ENCODE results near the gene YAE1.

Gene YAE1

GRCh38 chr7:39557222-39557621 is 9.0 kb upstream of the YAE1 start:
- DNase-seq (ENCODE audit: low read depth), result no peak

- DNase-seq (ENCODE audit: low read depth), result no peak
These were observed 8.3 kb upstream of the YAE1 start for GRCh38 chr7:39557911-39558310.

- DNase-seq (ENCODE audit: low read depth), result no peak
These were observed 5.8 kb upstream of the YAE1 start for GRCh38 chr7:39560408-39560807.

DNA sequence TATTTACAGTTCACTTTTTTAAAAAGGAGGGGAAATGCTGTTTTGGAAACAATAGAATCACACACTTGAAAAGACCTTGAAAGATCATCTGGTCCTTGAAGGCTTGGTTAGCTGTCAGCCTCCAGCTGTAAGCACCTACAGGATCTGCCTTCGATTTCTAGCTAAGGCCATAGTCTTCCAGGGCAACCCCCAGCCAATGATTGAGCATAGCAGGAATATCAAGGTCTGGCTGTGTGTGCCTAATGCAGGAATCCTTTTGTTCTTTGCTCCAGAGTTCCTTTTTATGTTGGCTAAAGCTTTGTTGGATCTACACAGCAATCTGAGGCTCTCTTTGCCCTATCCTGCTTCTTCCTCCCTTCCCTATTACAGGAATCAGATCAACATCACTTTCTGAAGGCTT is 5.2 kb upstream of the YAE1 start:
- no peak for DNase-seq (ENCODE audit: low read depth)

DNA sequence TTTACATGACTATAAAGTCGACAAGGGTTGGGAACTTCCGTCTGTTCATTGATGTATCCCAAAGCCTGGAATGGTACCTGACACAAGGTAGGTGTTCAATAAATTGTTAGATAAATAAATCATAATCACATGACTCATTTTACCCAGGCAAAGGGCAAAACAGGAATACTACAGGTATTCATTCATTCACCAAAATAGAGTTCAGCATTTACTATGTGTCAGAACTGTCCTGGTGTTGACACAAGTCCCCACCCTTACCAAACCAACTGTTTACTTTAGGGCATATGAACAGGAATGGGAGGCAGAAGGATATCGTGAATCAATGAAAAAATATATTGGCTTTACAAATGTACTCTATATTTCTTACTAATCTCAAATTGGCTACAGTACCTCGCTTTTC is 666 bp upstream of the YAE1 start:
- DNase-seq (ENCODE audit: low read depth), result no peak

DNA sequence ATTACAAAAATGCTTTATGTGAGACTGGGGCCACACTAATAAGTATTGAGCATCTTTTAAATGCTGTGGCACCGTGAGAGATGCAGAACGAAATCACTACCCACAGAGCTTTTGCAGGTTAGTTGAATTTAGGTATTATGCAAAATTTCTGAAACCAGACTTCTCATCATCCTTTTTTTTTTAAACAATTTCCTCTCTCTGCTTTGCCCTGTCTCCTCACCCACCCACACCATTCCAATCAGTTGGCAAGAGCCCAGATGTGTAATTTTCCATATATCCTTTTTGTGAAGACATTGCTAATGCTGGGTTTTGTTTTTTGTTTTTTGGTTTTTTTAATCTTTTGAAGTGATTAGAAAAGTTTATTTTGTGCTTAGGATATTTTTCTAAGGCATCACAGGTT is 1.1 kb downstream of the YAE1 start:
- no peak for DNase-seq (ENCODE audit: low read depth)

- no peak for DNase-seq (ENCODE audit: low read depth)
These were observed 8.6 kb downstream of the YAE1 start for GRCh38 chr7:39574673-39575349.

DNA sequence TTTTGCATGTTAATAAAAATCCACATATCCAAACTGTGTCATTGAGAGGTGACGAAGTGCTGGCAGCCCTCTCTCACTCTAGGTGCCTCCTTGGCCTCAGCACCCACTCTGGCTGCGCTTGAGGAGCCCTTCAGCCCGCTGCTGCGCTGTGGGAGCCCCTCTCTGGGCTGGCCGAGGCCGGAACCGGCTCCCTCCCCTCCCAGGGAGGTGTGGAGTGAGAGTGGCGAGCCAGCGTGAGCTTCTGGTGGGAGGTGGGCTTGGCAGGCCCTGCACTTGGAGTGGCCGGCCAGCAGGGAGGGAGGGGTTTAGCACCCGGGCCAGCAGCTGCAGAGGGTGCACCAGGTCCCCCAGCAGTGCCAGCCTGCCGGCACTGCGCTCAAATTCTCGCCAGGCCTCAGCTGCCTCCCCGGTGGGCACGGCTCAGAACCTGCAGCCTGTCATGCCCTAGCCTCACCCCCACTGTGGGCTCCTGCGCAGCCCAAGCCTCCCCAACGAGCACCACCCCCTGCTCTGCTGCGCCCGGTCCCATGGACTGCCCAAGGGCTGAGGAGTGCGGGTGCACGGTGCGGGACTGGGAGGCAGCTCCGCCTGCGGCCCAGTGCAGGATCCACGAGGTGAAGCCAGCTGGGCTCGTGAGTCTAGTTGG is 11.1 kb downstream of the YAE1 start:
- DNase-seq (ENCODE audit: low read depth), result no peak

GRCh38 chr7:39580149-39580874 is 14.1 kb downstream of the YAE1 start:
- peak; percentile 91 for DNase-seq (ENCODE audit: low read depth)

- no peak for DNase-seq (ENCODE audit: low read depth)
These were observed 16.3 kb downstream of the YAE1 start for GRCh38 chr7:39582536-39582935.

GRCh38 chr7:39583539-39583938 is 17.3 kb downstream of the YAE1 start:
- DNase-seq (ENCODE audit: low read depth), result no peak

GRCh38 chr7:39587393-39587792 is 21.2 kb downstream of the YAE1 start:
- DNase-seq (ENCODE audit: low read depth), result no peak

- no peak for DNase-seq (ENCODE audit: low read depth)
These were observed 22.2 kb downstream of the YAE1 start for GRCh38 chr7:39588416-39588815.

GRCh38 chr7:39589323-39590111 is 23.3 kb downstream of the YAE1 start:
- DNase-seq (ENCODE audit: low read depth), result peak; percentile 91

- peak; percentile 39 for DNase-seq (ENCODE audit: low read depth)
These were observed 26.4 kb downstream of the YAE1 start for GRCh38 chr7:39592586-39592985.

DNA sequence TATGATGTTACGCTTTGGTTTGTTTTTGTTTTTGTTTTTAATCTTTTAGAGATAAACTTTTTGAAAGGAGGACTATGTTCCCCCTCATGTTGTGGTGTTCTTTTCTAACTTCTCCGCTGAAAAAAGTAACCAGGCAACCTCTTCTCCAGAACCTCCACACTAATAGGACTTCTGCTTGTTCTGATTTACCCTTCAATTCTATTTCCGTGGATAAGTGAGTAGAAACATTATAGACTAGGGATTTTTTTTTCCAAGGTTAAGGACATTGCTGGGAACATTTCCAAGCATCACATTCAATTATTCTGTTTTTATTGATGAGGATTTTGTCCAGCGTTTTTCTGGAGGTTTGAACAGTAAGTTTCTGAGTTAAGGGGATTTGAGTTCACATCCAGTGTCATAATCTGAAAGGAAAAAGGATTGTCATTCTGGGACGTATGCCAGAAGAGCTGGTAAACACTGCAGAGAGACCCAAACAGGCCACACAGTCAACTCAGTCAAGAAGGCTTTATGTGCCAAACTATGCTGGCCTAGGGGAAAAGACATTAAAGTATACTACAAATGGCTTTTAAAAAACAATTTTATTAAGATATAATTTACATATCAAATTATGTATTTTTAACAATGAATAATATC is 28.9 kb downstream of the YAE1 start:
- peak; percentile 27 for DNase-seq (ENCODE audit: low read depth)

DNA sequence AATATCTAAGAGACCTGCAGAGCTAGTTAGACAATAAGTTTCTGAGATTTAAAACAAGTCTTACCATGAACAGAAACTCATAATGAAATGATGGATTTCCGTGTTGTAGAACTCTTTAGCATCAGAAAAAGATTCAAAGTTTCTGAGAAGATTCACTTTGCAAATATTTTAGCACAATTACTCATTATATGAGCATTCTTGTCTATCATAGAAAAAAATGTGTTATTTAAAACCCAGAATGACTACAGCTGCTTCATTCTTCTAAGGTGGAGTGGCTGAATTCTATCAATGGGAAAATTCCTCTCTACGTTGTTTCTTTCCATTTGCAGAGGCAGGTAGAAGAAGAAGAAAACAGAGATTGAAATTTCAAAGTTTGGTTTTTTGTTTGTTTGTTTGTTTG is 36.1 kb downstream of the YAE1 start:
- DNase-seq (ENCODE audit: low read depth), result no peak

DNA sequence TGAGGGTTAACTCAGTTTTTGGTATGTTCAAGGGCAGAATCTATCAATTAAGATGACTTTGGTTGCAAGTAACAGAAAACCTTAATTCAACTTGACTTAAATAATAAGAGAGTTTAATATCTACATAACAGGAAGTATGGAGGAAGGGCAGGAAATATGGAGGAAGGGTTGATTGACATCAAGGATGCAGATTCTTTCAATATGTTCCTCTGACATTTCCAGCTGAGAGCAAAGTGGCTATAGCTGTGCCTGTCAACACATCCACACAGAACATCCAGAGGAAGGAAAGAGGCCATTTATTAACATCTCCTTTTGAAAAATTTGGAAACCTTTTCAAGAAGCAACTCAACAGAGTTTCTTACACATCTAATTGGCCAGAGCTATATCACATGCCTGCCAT is 37.7 kb downstream of the YAE1 start:
- DNase-seq (ENCODE audit: low read depth), result no peak

GRCh38 chr7:39605087-39605486 is 38.9 kb downstream of the YAE1 start:
- no peak for DNase-seq (ENCODE audit: low read depth)

DNA sequence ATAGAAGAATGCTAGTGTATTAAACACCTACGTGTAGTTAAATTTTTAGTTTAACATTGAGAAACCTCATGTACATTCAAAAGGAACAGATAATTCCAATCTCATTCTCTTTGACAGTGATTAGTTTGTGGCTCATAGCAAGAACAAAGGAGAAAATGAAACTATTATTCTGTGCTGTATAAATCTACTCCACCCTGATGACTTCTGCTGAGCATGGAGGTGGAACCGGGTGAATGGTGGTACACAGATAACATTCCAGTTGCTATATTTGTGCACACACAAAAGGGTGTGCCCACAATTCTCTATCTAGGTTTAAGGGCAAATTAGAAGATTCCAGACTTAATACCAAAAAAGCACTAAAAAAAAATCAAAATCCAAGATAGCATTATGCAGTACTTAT is 40.1 kb downstream of the YAE1 start:
- no peak for DNase-seq (ENCODE audit: low read depth)

- no peak for DNase-seq (ENCODE audit: low read depth)
These were observed 40.7 kb downstream of the YAE1 start for GRCh38 chr7:39606941-39607340.

- DNase-seq (ENCODE audit: low read depth), result no peak
These were observed 41.7 kb downstream of the YAE1 start for GRCh38 chr7:39607865-39608264.
